ENCODE data around the gene ASTN2.
"Not testable (repeated sequence)": the region's sequence is repeated elsewhere in the genome, so short reads cannot be mapped to it uniquely, and the experiment has no call there.

ASTN2 gene

DNA sequence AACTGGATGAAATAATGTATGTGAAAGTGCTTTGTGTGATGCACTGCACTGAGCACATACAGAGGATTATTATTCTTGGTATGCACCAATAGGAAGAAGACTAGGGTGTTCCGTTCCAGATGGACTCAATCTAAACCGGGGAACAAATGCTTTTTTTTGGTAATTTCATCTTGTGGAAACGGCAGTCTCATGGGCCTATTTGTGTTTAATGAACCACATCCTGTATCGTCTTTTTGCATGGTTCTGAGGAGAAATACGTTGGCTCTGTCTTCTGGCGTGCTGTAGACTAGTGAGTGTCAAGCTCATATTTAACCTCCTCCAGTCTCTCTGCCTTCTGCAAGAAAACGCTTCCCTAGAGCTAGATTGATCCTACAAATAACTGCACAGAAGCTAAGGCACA is 697.7 kb downstream of the ASTN2 start:
- DNase-seq = no peak

DNA sequence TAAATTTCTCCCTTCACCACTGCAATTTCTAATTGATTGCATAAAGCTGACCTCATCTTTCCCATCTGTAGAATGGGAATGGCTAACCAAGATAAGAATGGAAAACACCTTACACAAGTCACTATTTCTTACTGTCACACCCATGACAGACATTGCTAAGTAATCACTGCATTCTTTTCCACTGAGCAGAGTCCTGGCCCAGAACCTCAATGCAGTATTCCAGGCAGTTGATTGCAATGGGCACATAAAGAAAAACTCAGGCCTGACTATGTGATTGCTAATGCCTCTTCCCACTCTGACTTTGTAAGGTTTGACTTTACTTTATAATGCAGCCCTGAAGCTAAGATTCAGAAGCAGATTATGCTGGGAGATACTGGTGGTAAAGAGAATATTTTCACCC is 698.4 kb downstream of the ASTN2 start:
- DNase-seq = no peak

- DNase-seq = no peak
Measured at GRCh38 chr9:116715751-116716150, 699.1 kb downstream of the ASTN2 start.

DNA sequence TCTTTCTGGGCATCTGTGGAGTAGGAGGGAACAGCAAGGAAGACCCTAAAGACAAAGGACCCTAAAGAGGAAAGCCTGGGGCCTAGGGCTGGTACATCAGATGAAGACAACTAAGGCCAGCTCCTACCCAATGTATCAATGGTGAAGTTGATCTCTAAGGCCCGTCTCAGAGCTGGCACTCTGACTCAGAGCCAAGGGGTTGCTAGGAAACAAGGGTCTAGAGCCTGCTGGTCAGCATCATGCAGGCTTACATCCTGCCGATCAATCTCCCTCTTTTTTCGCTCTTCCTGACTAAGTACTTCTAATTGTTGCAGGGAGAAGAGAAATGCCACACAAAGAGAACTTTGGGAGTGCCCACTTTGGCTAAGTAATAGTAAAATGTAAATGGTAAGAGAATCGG is 701.6 kb downstream of the ASTN2 start:
- no peak for DNase-seq

DNA sequence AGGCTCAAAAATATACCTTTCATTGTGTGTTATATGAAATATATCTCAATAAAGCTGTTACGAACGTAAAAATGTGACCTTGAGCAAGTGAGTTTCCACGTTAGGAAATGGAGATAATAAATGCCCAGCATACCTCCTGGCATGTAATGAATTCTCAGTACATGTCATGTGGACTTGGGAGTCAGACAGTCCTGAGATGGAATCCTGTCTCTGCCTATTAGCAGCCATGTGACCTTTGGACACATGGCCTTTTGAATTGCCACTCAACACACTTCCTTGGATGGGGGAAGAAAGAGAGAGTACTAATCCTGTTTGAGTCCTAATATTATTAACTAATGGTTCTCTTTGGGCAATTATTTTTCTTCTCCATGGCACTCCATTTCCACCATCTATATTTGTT is 702.1 kb downstream of the ASTN2 start:
- DNase-seq = no peak

GRCh38 chr9:116706310-116707290 is 708.3 kb downstream of the ASTN2 start:
- DNase-seq = no peak

GRCh38 chr9:116705531-116705930 is 709.3 kb downstream of the ASTN2 start:
- no peak for DNase-seq

- no peak for DNase-seq
Measured at GRCh38 chr9:116704470-116704869, 710.4 kb downstream of the ASTN2 start.

GRCh38 chr9:116703634-116704033 is 711.2 kb downstream of the ASTN2 start:
- no peak for DNase-seq

DNA sequence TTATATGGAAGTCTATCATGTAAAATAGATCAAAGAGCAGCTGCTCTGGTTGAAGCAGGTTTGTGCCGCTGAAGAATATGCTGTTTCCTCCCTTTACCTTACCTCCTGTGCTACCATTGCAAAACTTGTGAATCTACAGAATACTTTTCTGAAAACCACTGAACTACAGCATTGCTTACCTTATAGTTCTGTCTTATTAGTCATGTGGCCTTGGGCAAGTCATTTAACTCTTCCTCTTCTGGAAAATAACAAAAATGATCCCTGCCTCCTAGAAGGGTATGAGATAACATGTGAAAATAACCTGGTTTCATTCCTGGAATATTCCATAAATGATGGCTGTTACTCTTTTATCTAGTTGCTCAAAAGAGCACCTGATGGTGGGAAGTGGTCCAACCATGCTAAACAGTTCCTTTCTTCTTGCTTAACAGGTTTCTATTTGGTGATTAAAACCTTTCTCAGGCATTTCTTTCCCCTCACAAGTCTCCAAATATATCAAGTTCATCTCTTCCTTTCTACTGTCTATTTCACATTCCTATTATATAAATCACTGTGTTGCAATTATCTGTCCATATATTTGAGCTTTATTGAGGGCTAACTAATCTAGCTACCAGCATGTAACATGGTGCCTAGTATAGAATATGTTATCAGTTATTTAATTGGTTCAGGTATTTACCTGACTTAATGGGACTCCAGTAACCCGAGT is 712.8 kb downstream of the ASTN2 start:
- DNase-seq = no peak

DNA sequence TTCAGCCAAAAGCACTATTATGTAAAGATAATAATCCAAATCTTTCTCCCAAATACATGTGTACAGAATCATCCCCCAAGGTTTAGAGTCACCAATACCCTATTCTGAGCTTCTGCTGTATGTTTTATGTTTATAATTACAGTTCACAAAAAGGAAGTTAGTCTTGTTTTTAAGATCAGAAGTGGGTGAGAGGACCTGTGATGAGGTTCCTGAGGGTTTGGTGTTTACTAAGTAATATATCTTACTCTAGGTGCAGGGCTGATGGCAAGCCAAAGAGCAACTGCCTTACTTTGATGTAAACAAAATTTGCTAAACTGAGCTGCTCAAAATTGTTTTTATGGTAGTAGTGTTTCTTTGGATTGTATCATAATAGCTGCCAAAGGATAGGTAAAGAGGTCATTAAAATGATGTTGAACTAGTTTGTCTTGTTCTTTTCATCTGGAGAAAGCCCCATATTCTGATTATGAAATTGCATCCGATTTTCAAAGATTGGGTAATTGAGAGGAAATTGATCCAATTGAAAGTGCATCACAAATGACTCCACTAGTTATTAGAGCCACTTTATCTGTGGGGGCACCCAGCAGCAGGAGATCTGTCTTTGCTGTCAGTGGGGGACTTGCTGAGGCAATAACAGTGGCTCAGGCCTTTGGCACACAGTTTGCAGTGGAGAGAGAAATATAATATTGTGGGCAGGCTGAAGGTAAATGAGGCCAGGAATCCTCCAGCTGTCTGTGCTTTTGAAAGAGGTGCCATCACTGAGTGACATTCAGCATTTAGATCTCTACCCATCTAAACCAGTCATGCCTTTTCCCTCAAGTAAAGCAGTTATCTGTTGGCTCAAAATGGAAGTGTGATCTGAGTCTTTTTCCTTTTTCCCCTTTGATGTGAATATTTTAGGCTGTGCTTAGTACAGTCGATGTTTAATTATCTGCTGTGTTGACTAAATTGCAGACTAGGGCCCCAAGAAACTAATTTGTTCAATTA is 713.7 kb downstream of the ASTN2 start:
- no peak for DNase-seq

DNA sequence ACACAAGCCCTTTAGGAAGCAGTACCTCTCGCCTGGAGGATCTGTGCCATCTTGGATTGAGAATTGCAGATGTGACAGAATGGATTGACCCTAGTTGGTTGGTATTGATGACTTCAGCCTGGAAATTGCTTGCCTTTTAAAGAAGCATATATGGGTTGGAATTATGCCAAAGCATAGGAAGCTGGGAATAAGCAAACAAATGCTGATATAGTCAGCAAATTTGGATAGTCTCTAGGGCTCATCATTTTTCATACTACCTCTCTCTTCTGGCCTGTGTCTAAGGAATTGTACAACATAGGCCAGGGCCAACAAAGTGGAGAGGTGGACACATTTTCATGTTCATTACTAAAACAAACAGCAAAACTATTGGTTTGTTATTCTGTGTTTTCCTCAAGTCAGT is 714.6 kb downstream of the ASTN2 start:
- DNase-seq = no peak

GRCh38 chr9:116697887-116698286 is 717.0 kb downstream of the ASTN2 start:
- DNase-seq = no peak

DNA sequence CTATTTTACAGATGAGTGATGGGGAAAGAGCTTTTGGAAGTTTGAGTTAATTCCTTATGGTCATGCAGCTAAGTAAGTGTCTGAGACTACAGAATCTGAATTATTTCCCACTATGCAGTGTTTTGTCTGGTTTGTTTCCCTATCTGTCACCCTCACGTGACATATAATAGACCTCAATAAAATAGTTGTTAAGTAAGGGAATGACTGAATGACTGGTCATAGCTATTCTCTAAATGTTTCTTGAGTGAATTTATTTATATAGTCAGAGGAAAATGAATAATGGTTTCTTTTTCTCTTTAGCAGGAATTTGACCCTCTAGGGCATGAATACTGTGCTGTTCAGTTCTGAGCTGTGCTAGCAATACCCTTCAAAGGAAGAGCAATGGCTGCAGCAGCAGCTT is 717.5 kb downstream of the ASTN2 start:
- no peak for DNase-seq

GRCh38 chr9:116695438-116695837 is 719.4 kb downstream of the ASTN2 start:
- no peak for DNase-seq

DNA sequence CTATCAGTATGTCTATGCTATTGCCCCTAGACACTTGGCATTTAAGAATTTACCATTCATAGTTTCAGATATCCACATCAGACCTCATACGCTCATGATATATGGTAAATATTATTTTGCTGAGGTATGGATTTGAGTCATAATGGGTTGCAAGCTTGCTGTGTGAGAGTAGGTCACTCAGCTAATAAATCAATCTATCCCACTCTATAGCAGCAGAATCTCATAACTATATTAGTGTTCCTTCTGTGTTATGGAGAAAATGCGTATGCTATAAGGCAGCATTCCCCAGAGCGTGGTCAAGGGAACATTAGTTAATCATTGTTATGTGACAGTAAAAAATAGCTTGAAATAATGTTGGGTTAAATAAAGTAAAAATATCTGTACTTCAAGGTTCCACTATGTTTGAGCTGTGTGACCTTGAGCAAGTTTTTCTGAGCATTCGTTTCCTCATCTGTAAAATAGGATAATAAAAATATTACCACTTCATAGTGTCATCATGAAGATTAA is 720.0 kb downstream of the ASTN2 start:
- no peak for DNase-seq

GRCh38 chr9:116693233-116693731 is 721.6 kb downstream of the ASTN2 start:
- DNase-seq = no peak

DNA sequence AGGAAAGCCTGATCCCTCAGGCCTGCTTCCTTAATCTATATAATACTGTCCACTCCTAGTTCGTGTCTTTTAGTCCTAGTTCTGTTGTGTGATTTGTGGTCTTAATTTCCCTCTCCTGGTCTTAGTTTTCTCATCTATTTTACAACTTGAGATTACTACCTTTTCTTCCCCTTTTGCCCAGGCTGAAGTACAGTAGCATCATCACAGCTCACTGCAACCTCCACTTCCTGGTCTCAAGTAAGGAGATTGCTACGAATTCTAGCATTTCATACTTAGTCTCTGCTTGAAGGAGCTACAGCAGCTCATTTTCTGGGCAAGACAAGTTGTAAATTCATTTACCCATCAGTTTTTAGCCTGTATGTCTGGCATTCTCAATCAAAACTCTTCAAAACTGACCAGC is 722.2 kb downstream of the ASTN2 start:
- DNase-seq = no peak

DNA sequence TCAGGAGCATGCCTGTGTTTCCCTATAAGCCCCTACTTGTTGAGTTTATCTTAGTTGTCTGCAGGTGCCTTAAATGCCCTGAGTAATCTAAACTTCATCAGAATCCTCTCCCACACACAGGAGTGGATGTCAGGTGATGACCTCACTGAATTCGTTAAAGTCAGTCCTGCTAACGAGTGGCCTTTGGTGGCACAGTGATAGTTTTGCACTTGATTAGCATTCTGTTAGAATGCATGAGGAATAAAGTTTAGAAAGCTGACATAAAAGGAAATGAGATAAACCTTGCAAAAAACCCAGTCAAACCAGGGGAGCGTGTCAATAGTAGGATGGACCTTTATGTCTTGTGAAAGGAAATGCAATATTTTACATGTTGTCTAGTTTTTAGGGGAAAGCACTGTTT is 723.2 kb downstream of the ASTN2 start:
- DNase-seq = no peak

- DNase-seq = not testable (repeated sequence)
Measured at GRCh38 chr9:116690805-116691204, 724.1 kb downstream of the ASTN2 start.

GRCh38 chr9:116689486-116690032 is 725.3 kb downstream of the ASTN2 start:
- DNase-seq = no peak

- DNase-seq = no peak
Measured at GRCh38 chr9:116688806-116689485, 725.9 kb downstream of the ASTN2 start.
